NCI-H748 (cell line): ENCODE results near the gene SYNJ2.
A peak's percentile ranks its signal among the peaks of the same experiment; 100 is the strongest.

Experiments used
- DNase-seq: peaks from one replicate; lab custom pipeline; 2025; ENCODE audit not compliant: unreplicated experiment; lab: John Stamatoyannopoulos, UW

The SYNJ2 gene

DNA sequence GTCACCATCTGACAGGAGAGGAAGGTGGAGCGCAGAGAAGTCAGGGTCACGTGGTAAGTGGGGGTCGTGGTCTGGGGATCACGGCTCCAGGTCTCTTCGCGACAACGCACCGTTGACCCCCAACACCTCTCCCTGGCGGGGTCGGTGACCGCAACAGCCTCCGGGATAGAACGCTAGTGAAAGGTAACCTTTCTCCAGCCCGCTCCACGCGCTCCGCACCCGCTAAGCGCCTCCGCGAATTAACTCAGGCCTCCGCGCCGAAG is 600 bp upstream of the SYNJ2 start:
- no peak for DNase-seq

DNA sequence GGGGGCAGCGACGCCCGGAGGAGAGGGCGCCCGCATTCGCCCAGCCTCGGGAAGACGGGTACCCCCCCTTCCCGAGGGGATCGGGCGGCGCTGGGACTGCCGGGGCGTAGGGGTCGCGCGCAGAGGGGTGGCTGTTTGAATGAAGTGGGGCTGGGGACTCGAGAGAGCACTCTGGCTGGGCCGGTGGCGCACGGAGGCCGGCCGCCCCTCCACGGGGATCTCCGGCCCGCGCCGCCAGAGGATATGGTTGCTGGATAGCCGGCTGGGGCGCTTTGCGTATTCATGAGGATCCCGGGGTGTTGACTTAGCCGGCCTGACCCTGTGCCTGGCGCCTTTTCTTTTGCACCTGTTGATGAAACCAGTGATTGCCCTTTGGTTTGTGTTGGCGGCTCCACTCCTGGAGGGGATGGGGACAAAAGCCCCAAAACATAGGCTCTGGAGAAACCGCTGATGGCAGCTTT is 469 bp downstream of the SYNJ2 start:
- DNase-seq = peak; percentile 75

DNA sequence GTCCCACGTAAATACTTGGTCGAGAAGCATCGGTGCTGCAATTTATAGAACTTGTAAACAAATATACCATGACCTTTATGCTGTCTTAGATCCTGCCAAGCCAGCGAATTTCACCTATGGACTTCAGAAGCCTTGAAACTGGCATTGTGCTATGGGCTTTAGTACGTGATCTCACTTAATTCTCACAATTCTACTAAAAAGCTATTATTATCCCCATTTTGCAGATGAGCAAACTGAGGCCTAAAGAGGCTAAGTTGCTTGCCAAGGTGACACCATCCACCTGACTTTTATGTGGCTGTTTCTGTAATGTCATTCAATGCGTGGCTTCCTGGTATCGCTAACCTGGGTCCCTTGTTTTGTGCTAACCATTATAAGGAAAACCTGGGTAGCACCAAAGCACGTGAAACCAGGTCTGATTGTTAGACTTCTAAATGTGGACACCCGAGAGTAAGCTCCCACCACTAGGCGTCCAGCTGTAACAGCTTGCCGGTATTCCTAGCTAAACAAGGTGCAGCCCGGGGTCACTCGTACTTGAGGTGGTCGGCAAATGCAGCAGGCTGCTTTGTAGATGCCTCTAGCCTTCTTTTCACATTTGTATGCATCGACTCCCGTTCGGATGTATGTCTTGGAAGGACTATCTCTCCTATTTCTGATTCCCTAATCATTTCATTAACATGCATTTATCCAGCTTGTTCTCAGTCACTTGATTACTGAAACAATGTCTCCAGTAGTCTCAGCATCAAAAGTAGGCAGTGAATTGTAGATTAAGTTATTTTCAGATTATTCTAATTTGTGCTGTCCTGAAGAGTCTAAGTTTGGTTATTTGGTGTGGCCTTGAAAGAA is 1.1 kb downstream of the SYNJ2 start:
- DNase-seq = peak; percentile 40

DNA sequence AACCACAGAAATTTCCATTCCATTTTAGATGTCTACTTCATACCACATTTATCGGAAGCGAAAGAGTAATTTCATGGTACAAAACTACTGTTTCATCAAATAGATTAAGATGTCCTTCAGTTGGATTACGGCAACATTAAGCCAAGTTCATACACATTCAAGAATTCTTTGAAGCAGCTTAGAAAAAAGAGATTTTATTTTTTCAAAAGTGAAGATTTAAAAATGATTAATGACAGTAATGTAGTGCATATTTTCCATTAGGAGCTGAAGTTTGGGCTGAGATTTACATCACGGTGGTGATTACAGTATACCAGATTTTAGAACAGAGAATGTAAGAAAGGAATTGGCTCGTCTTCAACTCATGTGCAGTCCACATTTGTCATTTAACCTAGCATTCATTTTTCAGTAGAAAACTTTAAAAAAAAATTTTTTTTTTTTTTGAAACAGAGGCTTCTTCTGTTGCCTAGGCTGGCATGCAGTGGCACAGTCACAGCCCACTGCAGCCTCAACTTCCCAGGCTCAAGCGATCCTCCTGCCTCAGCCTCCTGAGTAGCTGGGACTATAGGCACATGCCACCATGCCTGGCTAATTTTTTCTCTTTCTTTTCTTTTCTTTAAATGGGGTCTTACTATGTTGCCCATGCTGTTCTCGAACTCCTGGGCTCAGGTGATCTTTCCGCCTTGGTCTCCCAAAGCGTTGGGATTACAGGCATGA is 1.9 kb downstream of the SYNJ2 start:
- no peak for DNase-seq

DNA sequence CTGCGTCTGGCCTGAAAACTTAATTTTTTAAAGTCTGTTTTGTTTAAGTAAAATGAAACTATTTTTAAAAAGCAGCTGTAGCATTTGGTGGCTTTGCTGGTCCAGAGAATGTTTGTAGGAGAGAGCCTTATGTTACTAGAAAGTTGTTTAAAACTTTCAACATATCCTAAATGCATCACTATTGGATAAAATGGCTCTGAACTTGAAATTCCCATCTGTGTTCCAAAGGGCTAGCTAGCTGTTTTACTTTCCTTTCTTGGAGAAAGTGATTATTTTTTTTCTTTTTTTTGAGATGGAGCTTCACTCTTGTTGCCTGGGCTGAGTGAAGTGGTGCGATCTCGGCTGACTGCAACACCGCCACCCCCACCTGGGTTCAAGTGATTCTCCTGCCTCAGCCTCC is 2.5 kb downstream of the SYNJ2 start:
- no peak for DNase-seq

DNA sequence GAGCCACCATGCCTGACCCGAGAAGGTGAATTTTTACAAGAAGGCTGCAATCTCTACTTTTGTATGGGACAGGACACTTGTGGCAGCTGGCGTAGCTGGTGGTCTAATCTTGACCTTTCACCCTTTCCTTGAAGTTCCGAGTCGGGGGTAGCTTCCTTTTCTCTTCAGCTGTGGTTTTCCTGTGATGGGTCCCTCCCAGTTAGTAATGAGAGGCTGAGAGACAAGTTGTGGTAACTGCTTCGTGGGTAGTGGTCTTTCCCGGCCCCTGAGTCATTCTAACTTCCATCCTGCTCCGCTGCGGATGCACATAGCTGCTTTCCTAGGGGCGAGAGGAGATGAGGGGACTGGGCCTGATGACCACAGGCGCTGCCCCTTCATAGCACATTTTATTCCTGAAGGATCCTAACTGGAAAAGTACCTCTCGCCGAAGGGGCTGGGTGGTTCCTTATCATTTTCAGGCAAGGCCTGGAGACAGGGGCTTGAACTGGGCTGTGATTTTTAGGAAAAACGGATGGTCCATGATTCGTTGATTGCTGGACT is 3.1 kb downstream of the SYNJ2 start:
- no peak for DNase-seq

DNA sequence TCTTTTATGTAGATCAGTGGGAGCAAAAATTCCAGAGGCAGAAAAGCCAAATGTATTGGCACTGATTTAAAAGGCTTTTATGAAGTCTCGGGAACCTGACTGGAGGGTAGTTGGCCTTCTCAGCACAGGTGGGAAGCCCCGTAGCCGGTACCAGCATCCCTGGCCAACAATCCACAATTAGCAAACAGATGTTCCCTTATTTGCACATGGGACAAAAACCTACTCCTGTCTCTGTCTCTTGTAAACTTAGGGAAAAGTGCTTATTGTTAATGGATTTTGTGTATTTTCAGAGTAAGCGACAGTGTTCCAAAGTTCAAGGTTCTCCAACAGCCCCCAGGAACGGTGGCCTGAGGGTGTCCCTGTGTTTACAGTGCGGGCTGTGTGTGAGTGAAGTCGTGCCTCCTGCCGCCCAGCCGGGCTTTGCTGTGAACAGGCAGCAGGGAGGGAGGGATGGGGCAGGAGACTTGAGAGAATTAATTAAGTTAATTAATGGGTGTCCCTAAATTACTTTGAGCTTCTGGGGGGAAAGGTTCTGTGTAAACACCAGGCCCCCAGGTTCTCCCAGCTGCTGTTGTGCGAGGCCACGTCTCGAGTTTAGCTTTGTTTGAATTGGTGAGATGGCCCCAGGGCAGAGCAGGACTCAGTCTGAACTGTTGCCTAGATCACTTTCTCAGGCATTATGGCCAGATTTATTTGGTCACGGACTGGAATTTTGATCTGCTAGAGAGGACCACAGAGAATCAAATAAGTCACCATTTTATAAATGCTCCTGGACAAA is 3.9 kb downstream of the SYNJ2 start:
- DNase-seq = peak; percentile 86

DNA sequence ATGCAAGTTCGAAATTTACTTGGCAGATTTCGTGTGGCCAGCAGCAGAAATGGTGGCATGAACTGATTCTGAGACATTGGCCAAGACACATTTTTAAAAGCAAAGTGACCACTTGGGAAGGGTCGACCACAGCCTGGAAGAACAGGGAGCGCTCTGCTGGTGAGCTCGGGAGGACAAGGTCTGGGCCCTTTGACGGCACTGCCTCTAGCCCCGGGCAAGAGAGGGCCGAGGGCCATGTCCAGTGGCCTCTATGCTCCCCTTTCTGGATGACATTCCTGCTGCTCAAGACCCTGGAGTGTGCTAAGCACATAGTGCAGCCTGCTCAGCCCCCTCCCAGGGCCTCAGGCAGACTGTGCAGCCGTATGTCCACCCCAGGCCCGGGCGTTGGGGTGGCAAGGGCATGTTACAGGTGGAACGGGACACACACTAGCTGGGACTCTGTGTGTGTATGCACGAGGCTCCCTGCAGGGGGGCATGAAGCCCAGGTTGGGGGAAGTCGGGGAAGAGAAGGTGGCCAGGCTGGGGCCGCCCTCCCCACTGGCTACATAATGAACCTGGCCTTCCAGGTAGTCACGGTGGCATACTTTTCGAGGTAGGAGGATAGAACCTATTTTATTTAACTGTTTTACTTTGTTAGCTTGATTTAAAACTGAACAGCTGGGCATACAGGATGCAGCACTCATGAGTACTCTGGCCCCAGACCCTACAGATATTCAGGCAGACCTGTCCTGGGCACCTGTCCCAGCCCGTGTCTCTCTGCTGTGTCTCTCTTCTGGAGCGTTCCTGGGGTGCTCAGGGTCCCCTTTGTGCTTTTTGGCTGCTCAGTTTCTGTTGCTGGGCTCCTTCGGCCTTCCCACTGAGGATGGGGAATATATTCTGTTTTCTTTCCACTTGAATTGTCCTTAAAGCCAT is 6.4 kb downstream of the SYNJ2 start:
- DNase-seq = no peak

DNA sequence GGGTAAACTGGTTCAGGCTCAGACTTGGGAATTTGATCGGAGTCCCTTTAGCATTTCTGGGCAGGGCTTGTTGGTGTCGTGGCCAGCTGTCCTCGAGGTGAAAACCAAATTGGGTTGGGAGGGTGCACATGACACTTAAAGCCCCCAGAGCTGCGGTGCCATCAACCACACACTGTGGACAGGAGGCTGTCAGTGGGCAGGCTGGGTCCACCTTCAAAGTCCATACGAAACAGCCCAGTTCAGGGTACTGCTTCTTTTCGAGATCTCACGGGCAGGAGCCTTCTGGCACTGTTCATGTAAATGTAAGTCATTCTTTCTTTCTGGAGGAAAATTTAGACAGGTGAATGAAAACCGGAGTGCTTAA is 7.0 kb downstream of the SYNJ2 start:
- DNase-seq = no peak

DNA sequence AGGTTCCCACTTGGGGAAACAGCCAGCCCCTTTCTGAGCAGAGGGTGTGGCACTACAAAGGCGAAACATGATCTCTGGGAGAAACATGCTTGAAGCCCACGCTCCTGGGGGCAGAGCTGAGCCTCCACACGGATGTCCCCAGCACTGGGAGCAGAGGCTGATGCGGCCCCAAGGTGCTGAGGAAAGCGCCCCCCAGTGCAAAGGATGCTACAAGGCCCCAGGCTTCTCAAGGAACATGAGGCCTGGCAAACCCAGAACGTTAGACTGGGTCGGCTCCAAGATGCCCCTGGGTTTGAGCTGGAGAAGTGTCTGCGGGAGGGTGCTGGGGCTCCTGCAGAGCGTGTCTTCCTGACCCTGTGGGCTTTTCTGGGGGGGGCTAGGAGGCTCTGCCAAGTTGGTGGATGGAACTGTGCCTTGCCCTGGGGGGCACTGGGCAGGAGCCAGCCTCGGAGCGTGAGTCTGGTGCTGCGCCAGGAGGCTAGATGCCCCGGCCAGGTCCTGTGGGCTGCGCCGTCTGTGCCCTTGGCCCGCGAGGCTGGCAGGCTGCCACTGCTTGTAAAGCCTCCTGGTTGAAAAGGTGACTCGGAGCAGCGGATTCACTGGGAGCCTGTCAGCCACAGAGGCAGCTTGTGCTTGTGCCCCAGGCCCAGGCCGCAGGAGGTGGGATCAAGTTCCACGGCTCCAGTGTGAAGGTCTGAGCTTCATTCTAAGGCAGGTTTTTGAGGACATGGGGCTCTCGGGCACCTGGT is 8.1 kb downstream of the SYNJ2 start:
- DNase-seq = peak; percentile 76

DNA sequence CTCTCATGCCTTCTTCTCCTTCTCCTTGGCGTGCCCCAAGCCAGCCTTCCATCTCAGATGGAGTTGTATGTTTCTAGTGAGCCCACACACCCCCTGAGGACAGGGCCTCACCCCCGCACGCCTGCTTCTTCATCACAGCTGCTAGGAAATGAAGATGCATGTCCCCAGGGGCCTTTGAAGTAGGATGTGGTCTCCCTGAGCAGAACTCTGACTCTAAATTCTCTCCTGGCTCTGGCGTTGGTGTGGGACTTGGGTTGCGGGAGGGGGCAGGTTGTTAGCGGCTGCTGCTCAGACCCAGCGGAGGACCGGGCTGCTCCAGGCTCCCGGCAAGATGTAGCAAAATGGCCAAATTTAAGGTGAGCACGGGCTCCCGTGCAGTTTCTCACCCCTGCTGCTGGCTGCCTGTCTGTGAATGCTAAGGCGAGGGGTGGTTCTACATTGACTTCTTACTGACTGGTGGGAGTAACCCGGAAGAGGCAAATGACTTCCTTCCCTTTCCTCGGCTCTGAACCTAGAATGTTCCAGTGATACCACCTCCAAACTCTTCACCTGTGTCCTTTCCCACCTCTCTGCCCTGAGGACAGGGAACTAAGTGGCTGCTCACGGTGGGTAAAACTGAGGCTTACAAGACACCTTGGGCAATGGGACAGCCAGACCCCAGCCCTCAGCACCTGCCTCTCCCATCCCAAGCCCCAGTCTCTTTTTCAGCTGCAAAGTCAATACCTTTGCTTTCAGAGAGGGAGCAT is 8.8 kb downstream of the SYNJ2 start:
- DNase-seq = no peak

DNA sequence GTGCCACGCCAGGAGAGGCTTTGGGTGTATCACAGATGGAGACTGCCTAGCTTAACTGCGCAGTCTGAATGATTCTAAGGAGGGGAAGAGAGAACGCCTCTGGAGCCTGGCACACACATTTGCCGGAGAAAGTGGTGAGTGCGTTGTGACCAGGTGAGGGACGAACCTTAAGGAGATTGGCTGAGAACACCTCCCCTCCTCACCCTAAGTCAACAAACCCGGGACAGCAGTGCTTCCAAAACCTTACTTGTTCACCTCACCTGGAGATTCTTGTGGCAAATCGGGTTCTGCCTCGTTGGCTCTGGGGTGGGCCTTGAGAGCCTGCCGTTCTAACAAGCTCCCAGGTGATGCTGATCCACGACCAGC is 9.4 kb downstream of the SYNJ2 start:
- DNase-seq = no peak

DNA sequence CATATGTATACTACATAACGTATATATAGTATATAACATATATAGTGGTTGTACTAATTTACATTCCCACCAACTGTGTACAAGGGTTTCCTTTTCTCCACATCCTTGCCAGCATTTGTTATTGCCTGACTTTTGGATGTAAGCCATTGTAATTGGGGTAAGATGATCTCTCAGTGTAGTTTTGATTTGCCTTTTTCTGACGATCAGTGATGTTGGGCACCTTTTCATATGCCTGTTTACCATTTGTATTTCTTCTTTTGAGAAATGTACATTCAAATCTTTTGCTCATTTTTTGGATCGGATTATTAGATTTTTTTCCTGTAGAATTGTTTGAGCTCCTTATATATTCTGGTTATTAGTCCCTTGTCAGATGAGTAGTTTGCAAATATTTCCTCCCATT is 11.4 kb downstream of the SYNJ2 start:
- no peak for DNase-seq

DNA sequence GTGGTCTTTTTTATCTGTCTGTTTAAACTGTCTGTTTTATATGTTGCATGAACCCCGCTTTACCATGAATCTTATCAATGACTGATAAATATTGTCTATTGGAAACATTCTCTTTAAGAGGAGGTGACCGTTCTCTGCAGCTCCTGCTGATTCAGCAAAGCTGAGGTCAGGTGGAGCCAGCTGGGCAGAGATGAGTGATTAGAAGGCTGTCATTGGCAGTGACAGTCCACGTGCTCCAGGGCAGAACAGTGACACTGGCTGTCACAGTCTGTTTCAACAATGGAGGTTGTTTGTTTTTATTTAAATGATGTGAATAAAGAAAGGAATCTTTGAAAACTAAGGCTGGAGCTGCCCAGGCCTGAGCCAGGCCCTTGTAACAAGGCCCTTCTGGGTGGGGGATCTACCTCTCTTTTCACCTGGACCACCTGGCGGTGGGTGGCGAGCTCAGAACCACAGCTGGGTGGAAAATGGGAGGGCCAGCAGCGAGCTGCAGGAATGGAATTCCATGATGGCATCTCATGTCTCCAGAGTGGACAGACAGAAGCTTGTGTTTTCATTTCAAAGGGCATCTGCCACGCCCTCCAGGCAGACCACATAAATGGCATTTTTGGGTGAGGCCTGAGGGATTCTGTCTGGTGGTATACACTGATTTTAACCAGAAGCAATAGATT is 12.6 kb downstream of the SYNJ2 start:
- no peak for DNase-seq

DNA sequence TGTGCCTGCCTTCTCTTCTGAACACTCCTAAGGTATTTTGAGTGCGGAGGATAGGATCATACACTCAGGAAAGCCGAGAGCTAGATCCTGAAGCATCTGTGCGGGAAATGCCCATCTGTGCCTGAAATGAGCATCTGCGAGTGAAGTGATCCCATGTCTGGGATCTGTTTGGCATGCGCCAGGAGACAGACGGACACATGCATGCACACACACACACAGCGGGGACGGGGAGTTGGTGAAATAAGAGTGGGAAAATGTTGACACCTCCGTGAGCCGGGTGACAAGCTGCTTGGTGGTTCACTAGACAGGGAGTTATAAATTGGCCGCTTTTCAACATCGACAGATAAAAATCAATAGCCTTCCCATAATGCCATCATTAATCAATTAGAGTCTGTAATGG is 13.8 kb downstream of the SYNJ2 start:
- no peak for DNase-seq

DNA sequence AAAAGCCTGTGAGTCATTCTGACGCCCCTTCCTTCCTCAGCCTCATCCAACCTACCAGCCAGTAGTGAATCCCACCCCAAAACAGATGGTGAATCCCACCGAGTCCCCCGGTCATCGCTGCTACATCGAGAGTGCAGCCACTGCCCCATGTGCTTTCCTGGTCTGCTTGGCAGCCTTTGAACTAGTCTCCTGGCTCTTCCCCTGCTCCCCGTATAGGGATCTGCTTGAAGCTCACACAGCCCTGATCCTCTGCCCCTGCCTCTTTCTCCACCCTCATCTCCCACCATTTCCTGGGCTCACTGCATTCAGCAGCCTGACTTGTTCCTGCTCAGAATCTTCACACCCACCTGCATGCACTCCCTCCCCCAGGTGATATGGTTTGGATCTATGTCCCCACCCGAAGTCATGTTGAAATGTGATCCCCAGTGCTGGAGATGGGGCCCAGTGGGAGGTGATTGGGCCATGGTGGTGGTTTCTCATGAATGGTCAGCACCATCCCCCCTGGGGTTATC is 14.6 kb downstream of the SYNJ2 start:
- no peak for DNase-seq

DNA sequence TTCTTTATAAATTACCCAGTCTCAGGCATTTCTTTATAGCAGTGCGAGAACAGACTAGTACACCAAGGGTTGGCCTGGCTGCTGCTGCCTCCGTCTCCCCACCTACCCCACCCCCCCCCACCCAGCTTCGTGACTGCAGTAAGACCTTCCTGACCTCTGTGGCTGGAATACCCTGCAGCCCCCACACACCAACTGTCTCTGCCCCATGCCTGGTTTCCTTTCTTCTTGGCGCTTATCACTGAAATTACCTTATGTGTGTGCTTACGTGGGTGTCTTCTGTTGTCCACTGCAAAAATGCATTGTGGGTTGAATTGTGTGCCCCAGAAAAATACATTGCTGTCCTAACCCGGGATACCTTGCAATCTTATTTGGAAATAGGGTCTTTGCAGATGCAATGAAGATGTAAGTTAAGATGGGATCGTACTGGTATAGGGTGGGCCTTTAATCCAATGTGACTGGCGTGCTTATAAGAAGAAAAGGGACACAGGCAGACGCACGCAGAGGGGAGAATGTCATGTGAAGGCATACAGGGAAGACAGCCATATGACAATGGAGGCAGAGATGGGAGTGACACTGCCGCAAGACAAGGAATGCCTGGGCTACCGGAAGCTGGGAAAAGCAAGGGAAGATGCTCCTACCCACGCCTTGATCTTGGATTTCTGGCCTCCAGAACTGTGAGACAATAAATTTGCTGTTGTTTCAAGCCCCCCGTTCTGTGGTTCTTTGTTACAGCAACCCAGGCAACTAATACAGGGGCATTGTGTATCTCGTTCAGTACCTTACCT is 15.4 kb downstream of the SYNJ2 start:
- DNase-seq = no peak
